Measurements from ENCODE around the gene PRPH. TPM values are rescaled to one million over a fixed set of nuclear protein-coding genes. Genes with fewer than 3 reads are reported as not detected.

The PRPH gene
- total and polyA plus RNA-seq, 9 of the 15 experiments (the other 6 are each of a cell fraction or from before 2014, with no cell fraction given): 0.27 to 1.9 (median 1.3) TPM; not detected in 1

- TF ChIP-seq BCOR (IDR thresholded peaks at IDR 0.05) (no peak; the same call in 1 of the 2 replicates), NR2C2 (CRISPR knock-in tag; IDR thresholded peaks at IDR 0.05) (no peak), NR2C2 (tag; IDR thresholded peaks at IDR 0.05) (no peak), NCOR1 (IDR thresholded peaks at IDR 0.05) (no peak), RB1 (IDR thresholded peaks at IDR 0.05; ENCODE audit: low read depth) (peak; percentile 92), XRCC4 (IDR thresholded peaks at IDR 0.05; ENCODE audit: extremely low read depth, insufficient read depth, insufficient read length) (no peak), ILK (tag; IDR thresholded peaks at IDR 0.05; ENCODE audit: borderline replicate concordance, low read depth) (no peak), MIER1 (IDR thresholded peaks at IDR 0.05; ENCODE audit: low read depth) (no peak), STAT5A (IDR thresholded peaks at IDR 0.05; ENCODE audit: borderline replicate concordance, low read length) (no peak), XRCC5 (IDR thresholded peaks at IDR 0.05; ENCODE audit: low read depth, low read length) (peak; percentile 58; the same call in 1 of the 2 replicates), ZNF778 (CRISPR knock-in tag; IDR thresholded peaks at IDR 0.05) (no peak), STAT6 (CRISPR knock-in tag; IDR thresholded peaks at IDR 0.05) (no peak), THRAP3 (IDR thresholded peaks at IDR 0.05; ENCODE audit: borderline replicate concordance) (no peak), ESRRA (IDR thresholded peaks at IDR 0.05; ENCODE audit: borderline replicate concordance, low read depth) (no peak), ARID2 (IDR thresholded peaks at IDR 0.05) (no peak), RBM14 (IDR thresholded peaks at IDR 0.05; ENCODE audit: borderline replicate concordance, insufficient read depth, low read depth, low read length) (no peak), POU5F1 (IDR thresholded peaks at IDR 0.05; ENCODE audit: borderline replicate concordance, low read depth, low read length, partially characterized antibody) (no peak), PURB (CRISPR knock-in tag; IDR thresholded peaks at IDR 0.05; ENCODE audit: low read depth) (no peak), TAF1 (IDR thresholded peaks at IDR 0.05; ENCODE audit: control insufficient read depth, extremely low read depth, insufficient read depth, low read length, severe bottlenecking) (peak; percentile 14), FOXA3 (CRISPR knock-in tag; conservative IDR thresholded peaks at IDR 0.05 in 1 of 2, IDR thresholded peaks at IDR 0.05 in 1 of 2) (no peak; a peak in 1 of 4 replicates), ZNF57 (CRISPR knock-in tag; IDR thresholded peaks at IDR 0.05) (no peak), ZNF77 (CRISPR knock-in tag; IDR thresholded peaks at IDR 0.05) (no peak)
- TF ChIP-seq, protein P1, sequence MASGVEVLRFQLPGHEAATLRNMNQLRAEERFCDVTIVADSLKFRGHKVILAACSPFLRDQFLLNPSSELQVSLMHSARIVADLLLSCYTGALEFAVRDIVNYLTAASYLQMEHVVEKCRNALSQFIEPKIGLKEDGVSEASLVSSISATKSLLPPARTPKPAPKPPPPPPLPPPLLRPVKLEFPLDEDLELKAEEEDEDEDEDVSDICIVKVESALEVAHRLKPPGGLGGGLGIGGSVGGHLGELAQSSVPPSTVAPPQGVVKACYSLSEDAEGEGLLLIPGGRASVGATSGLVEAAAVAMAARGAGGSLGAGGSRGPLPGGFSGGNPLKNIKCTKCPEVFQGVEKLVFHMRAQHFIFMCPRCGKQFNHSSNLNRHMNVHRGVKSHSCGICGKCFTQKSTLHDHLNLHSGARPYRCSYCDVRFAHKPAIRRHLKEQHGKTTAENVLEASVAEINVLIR (CRISPR knock-in tag; IDR thresholded peaks at IDR 0.05): no peak
- TF ChIP-seq, protein P2, sequence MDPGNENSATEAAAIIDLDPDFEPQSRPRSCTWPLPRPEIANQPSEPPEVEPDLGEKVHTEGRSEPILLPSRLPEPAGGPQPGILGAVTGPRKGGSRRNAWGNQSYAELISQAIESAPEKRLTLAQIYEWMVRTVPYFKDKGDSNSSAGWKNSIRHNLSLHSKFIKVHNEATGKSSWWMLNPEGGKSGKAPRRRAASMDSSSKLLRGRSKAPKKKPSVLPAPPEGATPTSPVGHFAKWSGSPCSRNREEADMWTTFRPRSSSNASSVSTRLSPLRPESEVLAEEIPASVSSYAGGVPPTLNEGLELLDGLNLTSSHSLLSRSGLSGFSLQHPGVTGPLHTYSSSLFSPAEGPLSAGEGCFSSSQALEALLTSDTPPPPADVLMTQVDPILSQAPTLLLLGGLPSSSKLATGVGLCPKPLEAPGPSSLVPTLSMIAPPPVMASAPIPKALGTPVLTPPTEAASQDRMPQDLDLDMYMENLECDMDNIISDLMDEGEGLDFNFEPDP (CRISPR knock-in tag; IDR thresholded peaks at IDR 0.05): no peak
Measured at GRCh38 chr12:49336645-49337584, 42.0 kb downstream of the PRPH start, which contains the start of gene C1QL4 (continued).

Measured in K562 (cell line).